Cardiac muscle cell (in vitro differentiated cells and primary cell): ENCODE data around the gene BLZF1. TPM values are rescaled to one million over a fixed set of nuclear protein-coding genes. Genes with fewer than 3 reads are reported as not detected.
"Not testable (repeated sequence)": the region's sequence is repeated elsewhere in the genome, so short reads cannot be mapped to it uniquely, and the experiment has no call there.

Source experiments
- DNase-seq, 2 donors: peaks; one replicate each; pipeline versions ENCODE4 v3.0.0 to v3.0.0-alpha.2; 2010 to 2017; ENCODE audit warnings: low read depth in 1 of 2, low spot score in 1 of 2
- H3K27ac ChIP-seq: fragments of 200-600 bp; sonication (generic); 2 replicates; pipeline ENCODE4 v1.5.1; 2016
- H3K27me3 ChIP-seq: fragments of 200-600 bp; sonication (generic); 2 replicates; pipeline ENCODE4 v1.6.0; 2016; ENCODE audit warnings: control low read depth
- H3K36me3 ChIP-seq: fragments of 200-600 bp; sonication (generic); 2 replicates; pipeline ENCODE4 v1.5.1; 2016; ENCODE audit warnings: control low read depth
- H3K4me1 ChIP-seq: fragments of 200-600 bp; sonication (generic); 2 replicates; pipeline ENCODE4 v1.8.1; 2017; ENCODE audit warnings: low read depth, mild to moderate bottlenecking, mixed run types
- H3K4me3 ChIP-seq: fragments of 200-600 bp; sonication (generic); 2 replicates; pipeline ENCODE4 v1.5.1; 2016; ENCODE audit warnings: mild to moderate bottlenecking
- H3K9me3 ChIP-seq: fragments of 200-600 bp; sonication (generic); 2 replicates; pipeline ENCODE4 v1.5.1; 2017; ENCODE audit warnings: low read depth, mild to moderate bottlenecking, control low read depth
- CTCF ChIP-seq: IDR thresholded peaks from 2 replicates; pipeline ENCODE4 v1.5.1; 2012; ENCODE audit warnings: low read depth, mild to moderate bottlenecking, low read length
- polyA plus RNA-seq: library from polyadenylated mRNA; unstranded; fragments of >200 nt; fragmentation: Nextera tagmentation; extraction: Ambion mirVana; gene quantifications from 2 replicates; pipeline ENCODE4 v1.2.1, GENCODE V29; 2016
- total RNA-seq: library from RNA; depleted of rRNA; stranded (reverse); fragments of >200 nt; gene quantifications from 2 replicates; pipeline ENCODE4 v1.2.3, GENCODE V29; 2016

The BLZF1 gene
- total and polyA plus RNA-seq, 2 experiments from 2014 or later: 17.3 to 19.7 TPM

GRCh38 chr1:169326261-169326955, 41.6 kb upstream of the BLZF1 start:
- H3K4me1 ChIP-seq: no peaks in the 10 kb centered on the region
- no peaks in the 10 kb centered on the region for H3K27me3 ChIP-seq
- H3K36me3 ChIP-seq: no peaks in the 10 kb centered on the region
- TF ChIP-seq CTCF: no peak
- no peak overlapping the region for H3K27ac ChIP-seq
- no peaks in the 10 kb centered on the region for H3K9me3 ChIP-seq
- H3K4me3 ChIP-seq: no peak overlapping the region
- no peak for DNase-seq

GRCh38 chr1:169326956-169327268, 41.1 kb upstream of the BLZF1 start:
- Histone ChIP-seq H3K27ac (no peak overlapping the region), H3K9me3 (no peaks in the 10 kb centered on the region), H3K27me3 (no peaks in the 10 kb centered on the region), H3K36me3 (no peaks in the 10 kb centered on the region), H3K4me3 (no peak overlapping the region), H3K4me1 (no peaks in the 10 kb centered on the region)
- peak in 1 of 2 donors; percentile 41 for DNase-seq
- no peak for TF ChIP-seq CTCF

- no peaks in the 10 kb centered on the region for H3K4me1 ChIP-seq
- H3K36me3 ChIP-seq: no peaks in the 10 kb centered on the region
- no peak for TF ChIP-seq CTCF
- H3K27ac ChIP-seq: no peak overlapping the region
- H3K27me3 ChIP-seq: no peaks in the 10 kb centered on the region
- no peak overlapping the region for H3K4me3 ChIP-seq
- DNase-seq: no peak
- no peaks in the 10 kb centered on the region for H3K9me3 ChIP-seq
Observed at GRCh38 chr1:169327875-169328274, 40.1 kb upstream of the BLZF1 start.

GRCh38 chr1:169329383-169329782, 38.6 kb upstream of the BLZF1 start:
- H3K27me3 ChIP-seq: no peaks in the 10 kb centered on the region
- H3K36me3 ChIP-seq: no peaks in the 10 kb centered on the region
- H3K4me3 ChIP-seq: no peak overlapping the region
- no peaks in the 10 kb centered on the region for H3K9me3 ChIP-seq
- DNase-seq: no peak
- no peaks in the 10 kb centered on the region for H3K4me1 ChIP-seq
- H3K27ac ChIP-seq: no peak overlapping the region
- TF ChIP-seq CTCF: no peak

GRCh38 chr1:169330927-169331326, 37.1 kb upstream of the BLZF1 start:
- Histone ChIP-seq H3K27me3 (no peaks in the 10 kb centered on the region), H3K27ac (no peak overlapping the region), H3K9me3 (no peaks in the 10 kb centered on the region), H3K4me3 (no peak overlapping the region), H3K4me1 (no peaks in the 10 kb centered on the region), H3K36me3 (no peaks in the 10 kb centered on the region)
- TF ChIP-seq CTCF: no peak
- DNase-seq: no peak

GRCh38 chr1:169334727-169335126, 33.3 kb upstream of the BLZF1 start:
- not testable (repeated sequence) for H3K4me1 ChIP-seq, DNase-seq, H3K36me3 ChIP-seq, H3K4me3 ChIP-seq, H3K27me3 ChIP-seq, H3K27ac ChIP-seq, H3K9me3 ChIP-seq

- not testable (repeated sequence) for H3K27me3 ChIP-seq, H3K4me1 ChIP-seq, H3K9me3 ChIP-seq, DNase-seq, H3K27ac ChIP-seq, H3K36me3 ChIP-seq, H3K4me3 ChIP-seq
Observed at GRCh38 chr1:169336947-169337715, 30.9 kb upstream of the BLZF1 start.
